ENCODE results near the gene USP5.

- TF ChIP-seq CTCF (IDR thresholded peaks at IDR 0.05) (no peak), POLR2A (IDR thresholded peaks at IDR 0.05) (no peak)
Observed at GRCh38 chr12:6887460-6887859, 35.5 kb downstream of the USP5 start.

Measured in lower leg skin (tissue), 3 donors.